ENCODE measurements around the gene MYLIP.

- TF ChIP-seq CTCF (conservative IDR thresholded peaks at IDR 0.05 in 1 of 2, IDR thresholded peaks at IDR 0.05 in 1 of 2; ENCODE audit: extremely low read depth in 1 of 2, insufficient read depth in 1 of 2, low read depth in 1 of 2, low read length in 2 of 2) (no peak), EZH2 (IDR thresholded peaks at IDR 0.05; ENCODE audit: borderline replicate concordance, low read length) (no peak)
These were observed 2.1 kb downstream of the MYLIP start for GRCh38 chr6:16130932-16131387.
